K562 (cell line): Measurements from ENCODE around the gene OPA3. TPM values are rescaled to one million over a fixed set of nuclear protein-coding genes. Genes with fewer than 3 reads are reported as not detected.

ENCODE experiments used
- ATF7 ChIP-seq: fragments of 450-650 bp; IDR thresholded peaks from 2 replicates; pipeline ENCODE4 v1.7.1; 2014; ENCODE audit warnings: mild to moderate bottlenecking, moderate library complexity
- IRF1 ChIP-seq: sonication (generic); formaldehyde crosslinking; IDR thresholded peaks from 2 replicates; pipeline ENCODE4 v1.8.0; 2022; ENCODE audit warnings: missing genetic modification reagents, mild to moderate bottlenecking, borderline replicate concordance
- KAT2B ChIP-seq: IDR thresholded peaks from one replicate; pipeline ENCODE4 v1.6.1; 2012; ENCODE audit warnings: low read depth, mild to moderate bottlenecking, control low read depth, inconsistent platforms, low read length, moderate library complexity
- NCOA1 ChIP-seq: fragments of 450-650 bp; IDR thresholded peaks from 2 replicates; pipeline ENCODE4 v1.6.1; 2016; ENCODE audit warnings: low read depth
- POLR3G ChIP-seq: IDR thresholded peaks from 2 replicates; pipeline ENCODE4 v1.6.1; 2011; ENCODE audit not compliant: insufficient read length, insufficient replicate concordance; ENCODE audit errors: extremely low read depth
- SNIP1 ChIP-seq: fragments of 450-650 bp; IDR thresholded peaks from 2 replicates; pipeline ENCODE4 v1.7.1; 2017; ENCODE audit warnings: low read depth, mild to moderate bottlenecking
- U2AF1 ChIP-seq: fragments of 200-400 bp; formaldehyde crosslinking; optimal IDR thresholded peaks from 2 replicates; pipeline ENCODE3; 2017; ENCODE audit warnings: mild to moderate bottlenecking, low read depth, low read length, moderate library complexity
- ZNF644 ChIP-seq: fragments of 200-800 bp; sonication (Bioruptor generic); IDR thresholded peaks from 2 replicates; pipeline ENCODE4 v1.6.1; 2016; ENCODE audit warnings: low read depth, missing genetic modification characterization, missing compliant biosample characterization
- polyA plus RNA-seq, 8 experiments: library from polyadenylated mRNA; depleted of rRNA in 4 of 8; stranded (reverse) in 5 of 8; unstranded in 3 of 8; fragments of >200 nt; fragmentation: Nextera tagmentation in 2 of 8; fragmentation: Illumina TruSeq in 1 of 8; extraction: Ambion mirVana in 2 of 8; extraction: Trizol in 1 of 8; gene quantifications; 2 replicates each; pipeline versions ENCODE4 v1.2.1 to v1.2.3, GENCODE V29; 2011 to 2014; ENCODE audit warnings: inconsistent platforms in 1 of 8, missing spikeins in 1 of 8
- total RNA-seq, 7 experiments: library from RNA; depleted of rRNA in 6 of 7; stranded (reverse); fragments of >200 nt in 6 of 7; fragmentation: Illumina TruSeq in 2 of 7; extraction: Trizol in 2 of 7; gene quantifications; 2 replicates each; pipeline versions ENCODE4 v1.2.1 to v1.2.3, GENCODE V29; 2011 to 2021; ENCODE audit warnings: low replicate concordance in 1 of 7
- TF ChIP-seq, protein P1 (sequence below): fragments of 250-450 bp; sonication (Bioruptor Pico); IDR thresholded peaks from 2 replicates; pipeline ENCODE4 v1.8.0; 2021; ENCODE audit warnings: moderate library complexity, mild to moderate bottlenecking, inconsistent platforms

The OPA3 gene
- total and polyA plus RNA-seq, 9 of the 15 experiments (the other 6 are each of a cell fraction or from before 2014, with no cell fraction given), result 1.4 to 18.8 (median 9.0) TPM

GRCh38 chr19:45505151-45505995 lies 79.2 kb downstream of the OPA3 start (continued):
- TF ChIP-seq, protein P1, sequence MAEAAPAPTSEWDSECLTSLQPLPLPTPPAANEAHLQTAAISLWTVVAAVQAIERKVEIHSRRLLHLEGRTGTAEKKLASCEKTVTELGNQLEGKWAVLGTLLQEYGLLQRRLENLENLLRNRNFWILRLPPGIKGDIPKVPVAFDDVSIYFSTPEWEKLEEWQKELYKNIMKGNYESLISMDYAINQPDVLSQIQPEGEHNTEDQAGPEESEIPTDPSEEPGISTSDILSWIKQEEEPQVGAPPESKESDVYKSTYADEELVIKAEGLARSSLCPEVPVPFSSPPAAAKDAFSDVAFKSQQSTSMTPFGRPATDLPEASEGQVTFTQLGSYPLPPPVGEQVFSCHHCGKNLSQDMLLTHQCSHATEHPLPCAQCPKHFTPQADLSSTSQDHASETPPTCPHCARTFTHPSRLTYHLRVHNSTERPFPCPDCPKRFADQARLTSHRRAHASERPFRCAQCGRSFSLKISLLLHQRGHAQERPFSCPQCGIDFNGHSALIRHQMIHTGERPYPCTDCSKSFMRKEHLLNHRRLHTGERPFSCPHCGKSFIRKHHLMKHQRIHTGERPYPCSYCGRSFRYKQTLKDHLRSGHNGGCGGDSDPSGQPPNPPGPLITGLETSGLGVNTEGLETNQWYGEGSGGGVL, result no peak
- TF ChIP-seq ZNF644 (tag) (no peak), KAT2B (no peak), POLR3G (no peak), SNIP1 (no peak), NCOA1 (no peak), ATF7 (no peak), U2AF1 (no peak), IRF1 (CRISPR knock-in tag) (no peak)
